ENCODE data around the gene GNA15.

The GNA15 gene

DNA sequence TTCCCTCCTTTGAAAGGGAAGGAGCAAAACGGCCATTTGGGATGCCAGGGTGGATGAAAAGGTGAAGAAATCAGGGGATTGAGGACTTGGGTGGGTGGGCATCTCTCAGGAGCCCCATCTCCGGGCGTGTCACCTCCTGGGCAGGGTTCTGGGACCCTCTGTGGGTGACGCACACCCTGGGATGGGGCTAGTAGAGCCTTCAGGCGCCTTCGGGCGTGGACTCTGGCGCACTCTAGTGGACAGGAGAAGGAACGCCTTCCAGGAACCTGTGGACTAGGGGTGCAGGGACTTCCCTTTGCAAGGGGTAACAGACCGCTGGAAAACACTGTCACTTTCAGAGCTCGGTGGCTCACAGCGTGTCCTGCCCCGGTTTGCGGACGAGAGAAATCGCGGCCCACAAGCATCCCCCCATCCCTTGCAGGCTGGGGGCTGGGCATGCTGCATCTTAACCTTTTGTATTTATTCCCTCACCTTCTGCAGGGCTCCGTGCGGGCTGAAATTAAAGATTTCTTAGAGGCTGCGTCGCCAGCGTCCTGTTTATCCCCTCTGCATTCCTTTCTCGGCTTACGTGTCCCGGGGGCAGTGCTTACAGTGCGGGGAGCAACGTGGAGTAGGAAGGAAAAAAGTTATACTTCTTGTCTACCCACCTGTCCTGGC lies 27.5 kb downstream of the GNA15 start (continued):
- TF ChIP-seq, protein P1, sequence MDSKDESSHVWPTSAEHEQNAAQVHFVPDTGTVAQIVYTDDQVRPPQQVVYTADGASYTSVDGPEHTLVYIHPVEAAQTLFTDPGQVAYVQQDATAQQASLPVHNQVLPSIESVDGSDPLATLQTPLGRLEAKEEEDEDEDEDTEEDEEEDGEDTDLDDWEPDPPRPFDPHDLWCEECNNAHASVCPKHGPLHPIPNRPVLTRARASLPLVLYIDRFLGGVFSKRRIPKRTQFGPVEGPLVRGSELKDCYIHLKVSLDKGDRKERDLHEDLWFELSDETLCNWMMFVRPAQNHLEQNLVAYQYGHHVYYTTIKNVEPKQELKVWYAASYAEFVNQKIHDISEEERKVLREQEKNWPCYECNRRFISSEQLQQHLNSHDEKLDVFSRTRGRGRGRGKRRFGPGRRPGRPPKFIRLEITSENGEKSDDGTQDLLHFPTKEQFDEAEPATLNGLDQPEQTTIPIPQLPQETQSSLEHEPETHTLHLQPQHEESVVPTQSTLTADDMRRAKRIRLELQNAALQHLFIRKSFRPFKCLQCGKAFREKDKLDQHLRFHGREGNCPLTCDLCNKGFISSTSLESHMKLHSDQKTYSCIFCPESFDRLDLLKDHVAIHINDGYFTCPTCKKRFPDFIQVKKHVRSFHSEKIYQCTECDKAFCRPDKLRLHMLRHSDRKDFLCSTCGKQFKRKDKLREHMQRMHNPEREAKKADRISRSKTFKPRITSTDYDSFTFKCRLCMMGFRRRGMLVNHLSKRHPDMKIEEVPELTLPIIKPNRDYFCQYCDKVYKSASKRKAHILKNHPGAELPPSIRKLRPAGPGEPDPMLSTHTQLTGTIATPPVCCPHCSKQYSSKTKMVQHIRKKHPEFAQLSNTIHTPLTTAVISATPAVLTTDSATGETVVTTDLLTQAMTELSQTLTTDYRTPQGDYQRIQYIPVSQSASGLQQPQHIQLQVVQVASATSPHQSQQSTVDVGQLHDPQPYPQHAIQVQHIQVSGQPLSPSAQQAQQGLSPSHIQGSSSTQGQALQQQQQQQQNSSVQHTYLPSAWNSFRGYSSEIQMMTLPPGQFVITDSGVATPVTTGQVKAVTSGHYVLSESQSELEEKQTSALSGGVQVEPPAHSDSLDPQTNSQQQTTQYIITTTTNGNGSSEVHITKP (tag by site-specific recombination; IDR thresholded peaks at IDR 0.05), result no peak
- TF ChIP-seq, protein P2, sequence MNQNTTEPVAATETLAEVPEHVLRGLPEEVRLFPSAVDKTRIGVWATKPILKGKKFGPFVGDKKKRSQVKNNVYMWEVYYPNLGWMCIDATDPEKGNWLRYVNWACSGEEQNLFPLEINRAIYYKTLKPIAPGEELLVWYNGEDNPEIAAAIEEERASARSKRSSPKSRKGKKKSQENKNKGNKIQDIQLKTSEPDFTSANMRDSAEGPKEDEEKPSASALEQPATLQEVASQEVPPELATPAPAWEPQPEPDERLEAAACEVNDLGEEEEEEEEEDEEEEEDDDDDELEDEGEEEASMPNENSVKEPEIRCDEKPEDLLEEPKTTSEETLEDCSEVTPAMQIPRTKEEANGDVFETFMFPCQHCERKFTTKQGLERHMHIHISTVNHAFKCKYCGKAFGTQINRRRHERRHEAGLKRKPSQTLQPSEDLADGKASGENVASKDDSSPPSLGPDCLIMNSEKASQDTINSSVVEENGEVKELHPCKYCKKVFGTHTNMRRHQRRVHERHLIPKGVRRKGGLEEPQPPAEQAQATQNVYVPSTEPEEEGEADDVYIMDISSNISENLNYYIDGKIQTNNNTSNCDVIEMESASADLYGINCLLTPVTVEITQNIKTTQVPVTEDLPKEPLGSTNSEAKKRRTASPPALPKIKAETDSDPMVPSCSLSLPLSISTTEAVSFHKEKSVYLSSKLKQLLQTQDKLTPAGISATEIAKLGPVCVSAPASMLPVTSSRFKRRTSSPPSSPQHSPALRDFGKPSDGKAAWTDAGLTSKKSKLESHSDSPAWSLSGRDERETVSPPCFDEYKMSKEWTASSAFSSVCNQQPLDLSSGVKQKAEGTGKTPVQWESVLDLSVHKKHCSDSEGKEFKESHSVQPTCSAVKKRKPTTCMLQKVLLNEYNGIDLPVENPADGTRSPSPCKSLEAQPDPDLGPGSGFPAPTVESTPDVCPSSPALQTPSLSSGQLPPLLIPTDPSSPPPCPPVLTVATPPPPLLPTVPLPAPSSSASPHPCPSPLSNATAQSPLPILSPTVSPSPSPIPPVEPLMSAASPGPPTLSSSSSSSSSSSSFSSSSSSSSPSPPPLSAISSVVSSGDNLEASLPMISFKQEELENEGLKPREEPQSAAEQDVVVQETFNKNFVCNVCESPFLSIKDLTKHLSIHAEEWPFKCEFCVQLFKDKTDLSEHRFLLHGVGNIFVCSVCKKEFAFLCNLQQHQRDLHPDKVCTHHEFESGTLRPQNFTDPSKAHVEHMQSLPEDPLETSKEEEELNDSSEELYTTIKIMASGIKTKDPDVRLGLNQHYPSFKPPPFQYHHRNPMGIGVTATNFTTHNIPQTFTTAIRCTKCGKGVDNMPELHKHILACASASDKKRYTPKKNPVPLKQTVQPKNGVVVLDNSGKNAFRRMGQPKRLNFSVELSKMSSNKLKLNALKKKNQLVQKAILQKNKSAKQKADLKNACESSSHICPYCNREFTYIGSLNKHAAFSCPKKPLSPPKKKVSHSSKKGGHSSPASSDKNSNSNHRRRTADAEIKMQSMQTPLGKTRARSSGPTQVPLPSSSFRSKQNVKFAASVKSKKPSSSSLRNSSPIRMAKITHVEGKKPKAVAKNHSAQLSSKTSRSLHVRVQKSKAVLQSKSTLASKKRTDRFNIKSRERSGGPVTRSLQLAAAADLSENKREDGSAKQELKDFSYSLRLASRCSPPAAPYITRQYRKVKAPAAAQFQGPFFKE (tag by site-specific recombination; IDR thresholded peaks at IDR 0.05; ENCODE audit: borderline replicate concordance), result no peak
- TF ChIP-seq, protein P3, sequence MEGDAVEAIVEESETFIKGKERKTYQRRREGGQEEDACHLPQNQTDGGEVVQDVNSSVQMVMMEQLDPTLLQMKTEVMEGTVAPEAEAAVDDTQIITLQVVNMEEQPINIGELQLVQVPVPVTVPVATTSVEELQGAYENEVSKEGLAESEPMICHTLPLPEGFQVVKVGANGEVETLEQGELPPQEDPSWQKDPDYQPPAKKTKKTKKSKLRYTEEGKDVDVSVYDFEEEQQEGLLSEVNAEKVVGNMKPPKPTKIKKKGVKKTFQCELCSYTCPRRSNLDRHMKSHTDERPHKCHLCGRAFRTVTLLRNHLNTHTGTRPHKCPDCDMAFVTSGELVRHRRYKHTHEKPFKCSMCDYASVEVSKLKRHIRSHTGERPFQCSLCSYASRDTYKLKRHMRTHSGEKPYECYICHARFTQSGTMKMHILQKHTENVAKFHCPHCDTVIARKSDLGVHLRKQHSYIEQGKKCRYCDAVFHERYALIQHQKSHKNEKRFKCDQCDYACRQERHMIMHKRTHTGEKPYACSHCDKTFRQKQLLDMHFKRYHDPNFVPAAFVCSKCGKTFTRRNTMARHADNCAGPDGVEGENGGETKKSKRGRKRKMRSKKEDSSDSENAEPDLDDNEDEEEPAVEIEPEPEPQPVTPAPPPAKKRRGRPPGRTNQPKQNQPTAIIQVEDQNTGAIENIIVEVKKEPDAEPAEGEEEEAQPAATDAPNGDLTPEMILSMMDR (tag by site-specific recombination; IDR thresholded peaks at IDR 0.05), result peak; percentile 78
- TF ChIP-seq ZNF24 (tag by site-specific recombination; IDR thresholded peaks at IDR 0.05), result no peak
- TF ChIP-seq HOXA7 (CRISPR knock-in tag; IDR thresholded peaks at IDR 0.05; ENCODE audit: borderline replicate concordance), result no peak
- no peak for TF ChIP-seq ZNF416 (tag by site-specific recombination; IDR thresholded peaks at IDR 0.05)
- no peak for TF ChIP-seq EGR2 (tag by site-specific recombination; IDR thresholded peaks at IDR 0.05; ENCODE audit: low read depth)
- no peak for TF ChIP-seq ZSCAN30 (tag by site-specific recombination; IDR thresholded peaks at IDR 0.05)
- TF ChIP-seq, protein P4, sequence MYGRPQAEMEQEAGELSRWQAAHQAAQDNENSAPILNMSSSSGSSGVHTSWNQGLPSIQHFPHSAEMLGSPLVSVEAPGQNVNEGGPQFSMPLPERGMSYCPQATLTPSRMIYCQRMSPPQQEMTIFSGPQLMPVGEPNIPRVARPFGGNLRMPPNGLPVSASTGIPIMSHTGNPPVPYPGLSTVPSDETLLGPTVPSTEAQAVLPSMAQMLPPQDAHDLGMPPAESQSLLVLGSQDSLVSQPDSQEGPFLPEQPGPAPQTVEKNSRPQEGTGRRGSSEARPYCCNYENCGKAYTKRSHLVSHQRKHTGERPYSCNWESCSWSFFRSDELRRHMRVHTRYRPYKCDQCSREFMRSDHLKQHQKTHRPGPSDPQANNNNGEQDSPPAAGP (tag by site-specific recombination; IDR thresholded peaks at IDR 0.05), result 0 out of 2 replicates have a peak, but pooled peaks have one; percentile 43
- TF ChIP-seq ZNF266 (tag by site-specific recombination; IDR thresholded peaks at IDR 0.05; ENCODE audit: low read depth), result no peak
- no peak for TF ChIP-seq ZNF404 (tag by site-specific recombination; IDR thresholded peaks at IDR 0.05)

DNA sequence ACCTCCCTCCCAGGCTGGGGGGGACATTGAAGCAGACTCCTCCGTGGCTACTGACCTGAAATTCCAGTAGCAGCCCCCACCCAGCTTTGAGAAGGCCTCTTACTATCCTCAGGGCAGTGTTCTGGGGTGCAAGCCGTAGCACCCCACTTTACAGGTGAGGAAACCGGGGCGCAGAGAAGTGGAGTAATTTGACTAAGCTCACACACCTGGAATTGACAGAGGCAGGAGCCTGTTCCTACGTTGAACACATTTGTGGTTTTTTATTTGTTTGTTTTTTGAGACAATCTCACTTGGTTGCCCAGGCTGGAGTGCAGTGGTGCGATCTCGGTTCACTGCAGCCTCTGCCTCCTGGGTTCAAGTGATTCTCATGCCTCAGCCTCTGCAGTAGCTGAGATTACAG lies 28.1 kb downstream of the GNA15 start:
- no peak overlapping the region for H3K4me3 ChIP-seq (ENCODE audit: low read depth, low read length)
- ChIA-PET CTCF (interaction anchor here (0.5 to 2.4 kb wide), 22 partner anchors 12 to 320 kb away, joined by 3 to 27 read pairs (median 3); no protein-coding TSS in a partner anchor), POLR2A (interaction anchor here (0.6 to 1.1 kb wide), 2 partner anchors 213 to 326 kb away, joined by 3 read pairs; no protein-coding TSS in a partner anchor)
- no peaks in the 10 kb centered on the region for H3K36me3 ChIP-seq (ENCODE audit: control insufficient read depth in 2 of 2, insufficient read depth in 1 of 2, low read length in 2 of 2)
- TF ChIP-seq ZNF266 (tag by site-specific recombination; IDR thresholded peaks at IDR 0.05; ENCODE audit: low read depth) (no peak), OSR2 (tag by site-specific recombination; IDR thresholded peaks at IDR 0.05) (0 out of 2 replicates have a peak, but pooled peaks have one; percentile 43)
- TF ChIP-seq, protein P5, sequence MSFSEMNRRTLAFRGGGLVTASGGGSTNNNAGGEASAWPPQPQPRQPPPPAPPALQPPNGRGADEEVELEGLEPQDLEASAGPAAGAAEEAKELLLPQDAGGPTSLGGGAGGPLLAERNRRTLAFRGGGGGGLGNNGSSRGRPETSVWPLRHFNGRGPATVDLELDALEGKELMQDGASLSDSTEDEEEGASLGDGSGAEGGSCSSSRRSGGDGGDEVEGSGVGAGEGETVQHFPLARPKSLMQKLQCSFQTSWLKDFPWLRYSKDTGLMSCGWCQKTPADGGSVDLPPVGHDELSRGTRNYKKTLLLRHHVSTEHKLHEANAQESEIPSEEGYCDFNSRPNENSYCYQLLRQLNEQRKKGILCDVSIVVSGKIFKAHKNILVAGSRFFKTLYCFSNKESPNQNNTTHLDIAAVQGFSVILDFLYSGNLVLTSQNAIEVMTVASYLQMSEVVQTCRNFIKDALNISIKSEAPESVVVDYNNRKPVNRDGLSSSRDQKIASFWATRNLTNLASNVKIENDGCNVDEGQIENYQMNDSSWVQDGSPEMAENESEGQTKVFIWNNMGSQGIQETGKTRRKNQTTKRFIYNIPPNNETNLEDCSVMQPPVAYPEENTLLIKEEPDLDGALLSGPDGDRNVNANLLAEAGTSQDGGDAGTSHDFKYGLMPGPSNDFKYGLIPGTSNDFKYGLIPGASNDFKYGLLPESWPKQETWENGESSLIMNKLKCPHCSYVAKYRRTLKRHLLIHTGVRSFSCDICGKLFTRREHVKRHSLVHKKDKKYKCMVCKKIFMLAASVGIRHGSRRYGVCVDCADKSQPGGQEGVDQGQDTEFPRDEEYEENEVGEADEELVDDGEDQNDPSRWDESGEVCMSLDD (tag by site-specific recombination; IDR thresholded peaks at IDR 0.05), result peak; percentile 66
- H3K4me1 ChIP-seq (ENCODE audit: control insufficient read depth, insufficient read depth, low read length), result 0 out of 2 replicates have a peak, but pooled peaks cover 4% of the 10 kb centered on the region
- no peak overlapping the region for H3K27ac ChIP-seq (ENCODE audit: extremely low read depth, low read depth, low read length)
- H3K9me3 ChIP-seq (ENCODE audit: control insufficient read depth, insufficient read depth, low read depth, low read length), result no peaks in the 10 kb centered on the region
